SK-N-SH (cell line): ENCODE data around the gene PLA2G2F.

Experiments
- CHD2 ChIP-seq: fragments of 150-350 bp; IDR thresholded peaks from 2 replicates; pipeline ENCODE4 v1.6.1; 2018; ENCODE audit warnings: low read length; ENCODE audit not compliant: partially characterized antibody
- EP300 ChIP-seq, 2 experiments: IDR thresholded peaks; 2 replicates each; pipeline versions ENCODE4 v1.4.0 to v1.6.1; 2012; ENCODE audit warnings: borderline replicate concordance in 1 of 2, low read depth in 1 of 2, low read length in 1 of 2
- FOSL2 ChIP-seq: IDR thresholded peaks from 2 replicates; pipeline ENCODE4 v1.4.0; 2012; ENCODE audit warnings: low read depth, mild to moderate bottlenecking, moderate library complexity, borderline replicate concordance
- FOXJ3 ChIP-seq: sonication (generic); formaldehyde crosslinking; IDR thresholded peaks from 2 replicates; pipeline ENCODE4 v1.5.1; 2020; ENCODE audit warnings: mild to moderate bottlenecking, missing genetic modification reagents
- MEF2A ChIP-seq: IDR thresholded peaks from 2 replicates; pipeline ENCODE4 v1.4.0; 2012; ENCODE audit warnings: low read depth, borderline replicate concordance
- NRF1 ChIP-seq: IDR thresholded peaks from 2 replicates; pipeline ENCODE4 v1.6.1; 2012; ENCODE audit warnings: low read depth, mild to moderate bottlenecking, low read length
- POLR2AphosphoS5 ChIP-seq: IDR thresholded peaks from 2 replicates; pipeline ENCODE4 v1.6.1; 2012; ENCODE audit warnings: low read depth, low read length
- SIN3A ChIP-seq: IDR thresholded peaks from 2 replicates; pipeline ENCODE4 v1.6.1; 2012; ENCODE audit warnings: low read depth, mild to moderate bottlenecking, low read length, moderate library complexity, borderline replicate concordance
- TAF1 ChIP-seq: IDR thresholded peaks from 2 replicates; pipeline ENCODE4 v1.6.1; 2012; ENCODE audit warnings: low read depth, mild to moderate bottlenecking, low read length, moderate library complexity, borderline replicate concordance
- TEAD4 ChIP-seq: IDR thresholded peaks from 2 replicates; pipeline ENCODE4 v1.4.0; 2012; ENCODE audit warnings: mild to moderate bottlenecking, borderline replicate concordance; ENCODE audit not compliant: insufficient read depth
- TF ChIP-seq, protein P1 (sequence below): fragments of 150-350 bp; IDR thresholded peaks from 2 replicates; pipeline ENCODE4 v1.6.1; 2017; ENCODE audit warnings: antibody characterized with exemption, low read length, low read depth, borderline replicate concordance
- TF ChIP-seq, protein P2 (sequence below): fragments of 200-600 bp; sonication (generic); IDR thresholded peaks from 2 replicates; pipeline ENCODE4 v1.6.1; 2017; ENCODE audit warnings: antibody characterized with exemption, mild to moderate bottlenecking, moderate library complexity
- TF ChIP-seq, protein P3 (sequence below): IDR thresholded peaks from 2 replicates; pipeline ENCODE4 v1.4.0; 2012; ENCODE audit warnings: low read depth, borderline replicate concordance
- TF ChIP-seq, protein P4 (sequence below): IDR thresholded peaks from 2 replicates; pipeline ENCODE4 v1.4.0; 2012; ENCODE audit warnings: low read depth

DNA sequence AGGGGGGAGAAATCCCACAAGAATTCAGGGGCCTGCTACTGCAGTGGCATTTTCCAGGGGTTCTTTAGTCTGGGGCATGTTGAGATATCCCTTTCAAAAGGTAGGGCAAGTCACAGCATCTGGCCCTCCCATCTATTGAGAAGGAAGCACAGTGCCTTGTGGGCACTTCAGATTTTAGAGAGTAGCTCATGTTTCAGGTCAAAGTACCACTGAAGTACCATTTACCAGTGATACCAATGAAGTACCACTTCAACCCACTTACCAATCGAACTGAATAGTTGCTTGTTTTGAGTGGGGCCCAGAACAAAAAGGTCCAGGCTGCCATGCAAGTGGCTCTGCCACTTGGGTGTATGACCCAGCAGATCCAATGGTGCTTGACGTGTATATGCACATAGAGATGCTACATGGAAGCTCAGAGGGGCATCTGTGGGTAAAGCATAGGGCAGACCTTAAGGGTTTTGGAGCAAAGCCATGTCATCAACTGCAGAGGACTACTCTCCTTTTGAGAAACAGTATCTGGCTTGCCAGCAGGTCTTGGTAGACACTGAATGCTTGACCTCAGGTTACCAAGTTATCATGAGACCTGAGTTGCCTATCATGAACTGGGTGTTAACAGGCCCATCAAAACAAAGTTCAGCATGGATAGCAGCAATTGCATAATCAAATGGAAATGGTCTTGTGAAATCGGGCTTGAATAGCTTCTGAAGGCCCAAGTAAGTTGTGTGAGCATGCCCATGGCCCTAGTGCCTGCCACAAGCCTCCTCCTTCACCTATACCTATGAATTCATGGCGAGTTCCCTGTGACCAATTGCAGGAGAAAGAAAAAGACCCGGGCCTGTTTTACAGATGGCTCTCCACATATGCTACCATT is 43.3 kb upstream of the PLA2G2F start:
- TF ChIP-seq NRF1, result no peak
- TF ChIP-seq, protein P1, sequence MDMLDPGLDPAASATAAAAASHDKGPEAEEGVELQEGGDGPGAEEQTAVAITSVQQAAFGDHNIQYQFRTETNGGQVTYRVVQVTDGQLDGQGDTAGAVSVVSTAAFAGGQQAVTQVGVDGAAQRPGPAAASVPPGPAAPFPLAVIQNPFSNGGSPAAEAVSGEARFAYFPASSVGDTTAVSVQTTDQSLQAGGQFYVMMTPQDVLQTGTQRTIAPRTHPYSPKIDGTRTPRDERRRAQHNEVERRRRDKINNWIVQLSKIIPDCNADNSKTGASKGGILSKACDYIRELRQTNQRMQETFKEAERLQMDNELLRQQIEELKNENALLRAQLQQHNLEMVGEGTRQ, result no peak
- TF ChIP-seq, protein P2, sequence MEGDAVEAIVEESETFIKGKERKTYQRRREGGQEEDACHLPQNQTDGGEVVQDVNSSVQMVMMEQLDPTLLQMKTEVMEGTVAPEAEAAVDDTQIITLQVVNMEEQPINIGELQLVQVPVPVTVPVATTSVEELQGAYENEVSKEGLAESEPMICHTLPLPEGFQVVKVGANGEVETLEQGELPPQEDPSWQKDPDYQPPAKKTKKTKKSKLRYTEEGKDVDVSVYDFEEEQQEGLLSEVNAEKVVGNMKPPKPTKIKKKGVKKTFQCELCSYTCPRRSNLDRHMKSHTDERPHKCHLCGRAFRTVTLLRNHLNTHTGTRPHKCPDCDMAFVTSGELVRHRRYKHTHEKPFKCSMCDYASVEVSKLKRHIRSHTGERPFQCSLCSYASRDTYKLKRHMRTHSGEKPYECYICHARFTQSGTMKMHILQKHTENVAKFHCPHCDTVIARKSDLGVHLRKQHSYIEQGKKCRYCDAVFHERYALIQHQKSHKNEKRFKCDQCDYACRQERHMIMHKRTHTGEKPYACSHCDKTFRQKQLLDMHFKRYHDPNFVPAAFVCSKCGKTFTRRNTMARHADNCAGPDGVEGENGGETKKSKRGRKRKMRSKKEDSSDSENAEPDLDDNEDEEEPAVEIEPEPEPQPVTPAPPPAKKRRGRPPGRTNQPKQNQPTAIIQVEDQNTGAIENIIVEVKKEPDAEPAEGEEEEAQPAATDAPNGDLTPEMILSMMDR, result no peak
- no peak for TF ChIP-seq TAF1
- TF ChIP-seq, protein P3, sequence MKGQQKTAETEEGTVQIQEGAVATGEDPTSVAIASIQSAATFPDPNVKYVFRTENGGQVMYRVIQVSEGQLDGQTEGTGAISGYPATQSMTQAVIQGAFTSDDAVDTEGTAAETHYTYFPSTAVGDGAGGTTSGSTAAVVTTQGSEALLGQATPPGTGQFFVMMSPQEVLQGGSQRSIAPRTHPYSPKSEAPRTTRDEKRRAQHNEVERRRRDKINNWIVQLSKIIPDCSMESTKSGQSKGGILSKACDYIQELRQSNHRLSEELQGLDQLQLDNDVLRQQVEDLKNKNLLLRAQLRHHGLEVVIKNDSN, result no peak
- TF ChIP-seq, protein P4, sequence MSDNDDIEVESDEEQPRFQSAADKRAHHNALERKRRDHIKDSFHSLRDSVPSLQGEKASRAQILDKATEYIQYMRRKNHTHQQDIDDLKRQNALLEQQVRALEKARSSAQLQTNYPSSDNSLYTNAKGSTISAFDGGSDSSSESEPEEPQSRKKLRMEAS, result no peak
- TF ChIP-seq EP300 (IDR thresholded peaks at IDR 0.05; ENCODE audit: borderline replicate concordance in 1 of 2, low read depth in 1 of 2, low read length in 1 of 2), result no peak
- TF ChIP-seq SIN3A, result no peak
- TF ChIP-seq CHD2, result no peak
- TF ChIP-seq FOSL2, result no peak
- no peak for TF ChIP-seq POLR2AphosphoS5
- no peak for TF ChIP-seq TEAD4
- TF ChIP-seq MEF2A, result no peak
- no peak for TF ChIP-seq FOXJ3 (CRISPR knock-in tag)
